WTC11 (cell line): Measurements from ENCODE around the gene HELZ. TPM values are rescaled to one million over a fixed set of nuclear protein-coding genes. Genes with fewer than 3 reads are reported as not detected.

ENCODE experiments used
- ATAC-seq: fragments of 200-7000 bp; cut with Tn5 transposase; 2 replicates; pipeline ENCODE4 v1.10.0; 2021; ENCODE audit warnings: mild to moderate bottlenecking, moderate library complexity
- CTCF ChIA-PET: fragments of 300-600 bp; sonication (Branson Sonifier 250); formaldehyde crosslinking; loops from one replicate; lab custom pipeline; 2021; ENCODE audit warnings: antibody characterized with exemption; lab: Charles Lee
- POLR2A ChIA-PET: fragments of 350-600 bp; sonication (Branson Sonifier 250); formaldehyde crosslinking; loops from one replicate; lab custom pipeline; 2021; ENCODE audit warnings: antibody characterized with exemption; lab: Charles Lee
- DNase-seq: peaks from one replicate; pipeline ENCODE4 v3.0.0; 2021; ENCODE audit warnings: low spot score
- H3K27ac Mint-ChIP-seq: 2 replicates; pipeline ENCODE4 v1.8.0; 2021; ENCODE audit warnings: mixed read lengths
- H3K27me3 Mint-ChIP-seq: 2 replicates; pipeline ENCODE4 v1.8.0; 2021; ENCODE audit warnings: low read depth, mild to moderate bottlenecking, moderate library complexity, mixed read lengths
- H3K36me3 Mint-ChIP-seq: 2 replicates; pipeline ENCODE4 v1.8.0; 2021; ENCODE audit warnings: mixed read lengths
- H3K4me1 Mint-ChIP-seq: 2 replicates; pipeline ENCODE4 v1.8.0; 2022; ENCODE audit warnings: mixed read lengths
- H3K4me3 Mint-ChIP-seq: 2 replicates; pipeline ENCODE4 v1.8.0; 2021; ENCODE audit warnings: mild to moderate bottlenecking, moderate library complexity, mixed read lengths
- H3K9me3 Mint-ChIP-seq: 2 replicates; pipeline ENCODE4 v1.8.0; 2021; ENCODE audit warnings: mixed read lengths
- ATF1 ChIP-seq: sonication (generic); formaldehyde crosslinking; IDR thresholded peaks from 2 replicates; pipeline ENCODE4 v1.8.1; 2023; ENCODE audit warnings: mild to moderate bottlenecking, moderate library complexity, missing genetic modification reagents
- CDX4 ChIP-seq: fragments of 250-450 bp; sonication (Bioruptor Pico); IDR thresholded peaks from 2 replicates; pipeline ENCODE4 v1.9.0; 2021; ENCODE audit warnings: moderate library complexity, mild to moderate bottlenecking, inconsistent platforms, borderline replicate concordance
- FOXK1 ChIP-seq: sonication (generic); formaldehyde crosslinking; IDR thresholded peaks from 2 replicates; pipeline ENCODE4 v1.8.0; 2022; ENCODE audit warnings: mild to moderate bottlenecking, moderate library complexity, missing genetic modification reagents
- FOXP1 ChIP-seq: sonication (generic); formaldehyde crosslinking; IDR thresholded peaks from 2 replicates; pipeline ENCODE4 v1.8.0; 2022; ENCODE audit warnings: missing genetic modification reagents, mild to moderate bottlenecking, moderate library complexity, borderline replicate concordance
- HMGXB4 ChIP-seq: sonication (generic); formaldehyde crosslinking; IDR thresholded peaks from 2 replicates; pipeline ENCODE4 v1.8.1; 2023; ENCODE audit warnings: mild to moderate bottlenecking, moderate library complexity, missing genetic modification reagents
- MAX ChIP-seq: sonication (generic); formaldehyde crosslinking; IDR thresholded peaks from 2 replicates; pipeline ENCODE4 v1.8.0; 2022; ENCODE audit warnings: mild to moderate bottlenecking, missing genetic modification reagents
- OVOL2 ChIP-seq: fragments of 250-450 bp; sonication (Bioruptor Pico); IDR thresholded peaks from 2 replicates; pipeline ENCODE4 v1.9.0; 2021; ENCODE audit warnings: mild to moderate bottlenecking, borderline replicate concordance
- RELA ChIP-seq: sonication (generic); formaldehyde crosslinking; IDR thresholded peaks from 2 replicates; pipeline ENCODE4 v1.8.1; 2022; ENCODE audit warnings: missing genetic modification reagents, mild to moderate bottlenecking, borderline replicate concordance
- SOX15 ChIP-seq: fragments of 250-450 bp; sonication (Bioruptor Pico); IDR thresholded peaks from 2 replicates; pipeline ENCODE4 v1.9.0; 2021; ENCODE audit warnings: mild to moderate bottlenecking
- STAT6 ChIP-seq: sonication (generic); formaldehyde crosslinking; conservative IDR thresholded peaks from 2 replicates; pipeline ENCODE4 v1.8.1; 2023; ENCODE audit warnings: mild to moderate bottlenecking, low read depth, missing genetic modification reagents, moderate library complexity
- TEAD4 ChIP-seq: sonication (generic); formaldehyde crosslinking; IDR thresholded peaks from 2 replicates; pipeline ENCODE4 v1.8.0; 2022; ENCODE audit warnings: mild to moderate bottlenecking, missing genetic modification reagents
- TP53 ChIP-seq: sonication (generic); formaldehyde crosslinking; IDR thresholded peaks from 2 replicates; pipeline ENCODE4 v1.8.1; 2023; ENCODE audit warnings: mild to moderate bottlenecking, missing genetic modification reagents
- ZBTB21 ChIP-seq: sonication (generic); formaldehyde crosslinking; IDR thresholded peaks from 2 replicates; pipeline ENCODE4 v1.8.1; 2023; ENCODE audit warnings: mild to moderate bottlenecking, missing genetic modification reagents, borderline replicate concordance
- ZNF219 ChIP-seq: sonication (generic); formaldehyde crosslinking; IDR thresholded peaks from 2 replicates; pipeline ENCODE4 v1.8.0; 2023; ENCODE audit warnings: missing genetic modification reagents, mild to moderate bottlenecking, borderline replicate concordance
- ZNF317 ChIP-seq: sonication (generic); formaldehyde crosslinking; IDR thresholded peaks from 2 replicates; pipeline ENCODE4 v1.8.1; 2023; ENCODE audit warnings: low read depth, mild to moderate bottlenecking, moderate library complexity, missing genetic modification reagents, borderline replicate concordance
- total RNA-seq: library from RNA; stranded (reverse); gene quantifications from 3 replicates; pipeline ENCODE4 v1.2.3, GENCODE V29; 2021
- TF ChIP-seq, protein P1 (sequence below): sonication (generic); formaldehyde crosslinking; IDR thresholded peaks from 2 replicates; pipeline ENCODE4 v1.8.0; 2022; ENCODE audit warnings: mild to moderate bottlenecking, missing genetic modification reagents
- TF ChIP-seq, protein P2 (sequence below): sonication (generic); formaldehyde crosslinking; IDR thresholded peaks from 2 replicates; pipeline ENCODE4 v1.8.0; 2022; ENCODE audit warnings: mild to moderate bottlenecking, missing genetic modification reagents
- TF ChIP-seq, protein P3 (sequence below): sonication (generic); formaldehyde crosslinking; IDR thresholded peaks from 2 replicates; pipeline ENCODE4 v1.8.1; 2022; ENCODE audit warnings: low read depth, mild to moderate bottlenecking, moderate library complexity, missing genetic modification reagents, borderline replicate concordance
- TF ChIP-seq, protein P4 (sequence below): sonication (generic); formaldehyde crosslinking; IDR thresholded peaks from 2 replicates; pipeline ENCODE4 v1.8.1; 2022; ENCODE audit warnings: low read depth, missing genetic modification reagents, borderline replicate concordance
- TF ChIP-seq, protein P5 (sequence below): sonication (generic); formaldehyde crosslinking; IDR thresholded peaks from 2 replicates; pipeline ENCODE4 v1.8.0; 2023; ENCODE audit warnings: missing genetic modification reagents, mild to moderate bottlenecking, borderline replicate concordance

HELZ gene
- total RNA-seq, 1 experiment from 2014 or later: 49.1 TPM

- H3K36me3 Mint-ChIP-seq: peaks cover 3% of the 10 kb centered on the region; the same call in 1 of the 2 replicates
- no peak overlapping the region for H3K27ac Mint-ChIP-seq
- no peak overlapping the region for H3K4me3 Mint-ChIP-seq
- no peaks in the 10 kb centered on the region for H3K27me3 Mint-ChIP-seq
- no peaks in the 10 kb centered on the region for H3K4me1 Mint-ChIP-seq
- no peaks in the 10 kb centered on the region for H3K9me3 Mint-ChIP-seq
- POLR2A ChIA-PET: no interaction called here
- no peak for DNase-seq
- TF ChIP-seq ZBTB21 (CRISPR knock-in tag): no peak
- no peak for TF ChIP-seq TEAD4 (CRISPR knock-in tag)
- TF ChIP-seq FOXP1 (CRISPR knock-in tag): no peak
- TF ChIP-seq OVOL2 (CRISPR knock-in tag): no peak
- TF ChIP-seq ZNF317 (CRISPR knock-in tag): no peak
- TF ChIP-seq STAT6 (CRISPR knock-in tag): no peak
- TF ChIP-seq, protein P1, sequence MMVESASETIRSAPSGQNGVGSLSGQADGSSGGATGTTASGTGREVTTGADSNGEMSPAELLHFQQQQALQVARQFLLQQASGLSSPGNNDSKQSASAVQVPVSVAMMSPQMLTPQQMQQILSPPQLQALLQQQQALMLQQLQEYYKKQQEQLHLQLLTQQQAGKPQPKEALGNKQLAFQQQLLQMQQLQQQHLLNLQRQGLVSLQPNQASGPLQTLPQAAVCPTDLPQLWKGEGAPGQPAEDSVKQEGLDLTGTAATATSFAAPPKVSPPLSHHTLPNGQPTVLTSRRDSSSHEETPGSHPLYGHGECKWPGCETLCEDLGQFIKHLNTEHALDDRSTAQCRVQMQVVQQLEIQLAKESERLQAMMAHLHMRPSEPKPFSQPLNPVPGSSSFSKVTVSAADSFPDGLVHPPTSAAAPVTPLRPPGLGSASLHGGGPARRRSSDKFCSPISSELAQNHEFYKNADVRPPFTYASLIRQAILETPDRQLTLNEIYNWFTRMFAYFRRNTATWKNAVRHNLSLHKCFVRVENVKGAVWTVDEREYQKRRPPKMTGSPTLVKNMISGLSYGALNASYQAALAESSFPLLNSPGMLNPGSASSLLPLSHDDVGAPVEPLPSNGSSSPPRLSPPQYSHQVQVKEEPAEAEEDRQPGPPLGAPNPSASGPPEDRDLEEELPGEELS (CRISPR knock-in tag): no peak
- TF ChIP-seq SOX15: no peak
- no peak for TF ChIP-seq RELA (CRISPR knock-in tag)
- TF ChIP-seq, protein P2, sequence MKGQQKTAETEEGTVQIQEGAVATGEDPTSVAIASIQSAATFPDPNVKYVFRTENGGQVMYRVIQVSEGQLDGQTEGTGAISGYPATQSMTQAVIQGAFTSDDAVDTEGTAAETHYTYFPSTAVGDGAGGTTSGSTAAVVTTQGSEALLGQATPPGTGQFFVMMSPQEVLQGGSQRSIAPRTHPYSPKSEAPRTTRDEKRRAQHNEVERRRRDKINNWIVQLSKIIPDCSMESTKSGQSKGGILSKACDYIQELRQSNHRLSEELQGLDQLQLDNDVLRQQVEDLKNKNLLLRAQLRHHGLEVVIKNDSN (CRISPR knock-in tag): no peak
- TF ChIP-seq TP53 (CRISPR knock-in tag): no peak
- no peak for TF ChIP-seq FOXK1
- TF ChIP-seq CDX4 (CRISPR knock-in tag): no peak
- TF ChIP-seq, protein P3, sequence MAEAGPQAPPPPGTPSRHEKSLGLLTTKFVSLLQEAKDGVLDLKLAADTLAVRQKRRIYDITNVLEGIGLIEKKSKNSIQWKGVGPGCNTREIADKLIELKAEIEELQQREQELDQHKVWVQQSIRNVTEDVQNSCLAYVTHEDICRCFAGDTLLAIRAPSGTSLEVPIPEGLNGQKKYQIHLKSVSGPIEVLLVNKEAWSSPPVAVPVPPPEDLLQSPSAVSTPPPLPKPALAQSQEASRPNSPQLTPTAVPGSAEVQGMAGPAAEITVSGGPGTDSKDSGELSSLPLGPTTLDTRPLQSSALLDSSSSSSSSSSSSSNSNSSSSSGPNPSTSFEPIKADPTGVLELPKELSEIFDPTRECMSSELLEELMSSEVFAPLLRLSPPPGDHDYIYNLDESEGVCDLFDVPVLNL (CRISPR knock-in tag): no peak
- TF ChIP-seq ZNF219 (CRISPR knock-in tag): no peak
- TF ChIP-seq, protein P4, sequence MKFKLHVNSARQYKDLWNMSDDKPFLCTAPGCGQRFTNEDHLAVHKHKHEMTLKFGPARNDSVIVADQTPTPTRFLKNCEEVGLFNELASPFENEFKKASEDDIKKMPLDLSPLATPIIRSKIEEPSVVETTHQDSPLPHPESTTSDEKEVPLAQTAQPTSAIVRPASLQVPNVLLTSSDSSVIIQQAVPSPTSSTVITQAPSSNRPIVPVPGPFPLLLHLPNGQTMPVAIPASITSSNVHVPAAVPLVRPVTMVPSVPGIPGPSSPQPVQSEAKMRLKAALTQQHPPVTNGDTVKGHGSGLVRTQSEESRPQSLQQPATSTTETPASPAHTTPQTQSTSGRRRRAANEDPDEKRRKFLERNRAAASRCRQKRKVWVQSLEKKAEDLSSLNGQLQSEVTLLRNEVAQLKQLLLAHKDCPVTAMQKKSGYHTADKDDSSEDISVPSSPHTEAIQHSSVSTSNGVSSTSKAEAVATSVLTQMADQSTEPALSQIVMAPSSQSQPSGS (CRISPR knock-in tag): no peak
- no peak for TF ChIP-seq MAX (CRISPR knock-in tag)
- TF ChIP-seq, protein P5, sequence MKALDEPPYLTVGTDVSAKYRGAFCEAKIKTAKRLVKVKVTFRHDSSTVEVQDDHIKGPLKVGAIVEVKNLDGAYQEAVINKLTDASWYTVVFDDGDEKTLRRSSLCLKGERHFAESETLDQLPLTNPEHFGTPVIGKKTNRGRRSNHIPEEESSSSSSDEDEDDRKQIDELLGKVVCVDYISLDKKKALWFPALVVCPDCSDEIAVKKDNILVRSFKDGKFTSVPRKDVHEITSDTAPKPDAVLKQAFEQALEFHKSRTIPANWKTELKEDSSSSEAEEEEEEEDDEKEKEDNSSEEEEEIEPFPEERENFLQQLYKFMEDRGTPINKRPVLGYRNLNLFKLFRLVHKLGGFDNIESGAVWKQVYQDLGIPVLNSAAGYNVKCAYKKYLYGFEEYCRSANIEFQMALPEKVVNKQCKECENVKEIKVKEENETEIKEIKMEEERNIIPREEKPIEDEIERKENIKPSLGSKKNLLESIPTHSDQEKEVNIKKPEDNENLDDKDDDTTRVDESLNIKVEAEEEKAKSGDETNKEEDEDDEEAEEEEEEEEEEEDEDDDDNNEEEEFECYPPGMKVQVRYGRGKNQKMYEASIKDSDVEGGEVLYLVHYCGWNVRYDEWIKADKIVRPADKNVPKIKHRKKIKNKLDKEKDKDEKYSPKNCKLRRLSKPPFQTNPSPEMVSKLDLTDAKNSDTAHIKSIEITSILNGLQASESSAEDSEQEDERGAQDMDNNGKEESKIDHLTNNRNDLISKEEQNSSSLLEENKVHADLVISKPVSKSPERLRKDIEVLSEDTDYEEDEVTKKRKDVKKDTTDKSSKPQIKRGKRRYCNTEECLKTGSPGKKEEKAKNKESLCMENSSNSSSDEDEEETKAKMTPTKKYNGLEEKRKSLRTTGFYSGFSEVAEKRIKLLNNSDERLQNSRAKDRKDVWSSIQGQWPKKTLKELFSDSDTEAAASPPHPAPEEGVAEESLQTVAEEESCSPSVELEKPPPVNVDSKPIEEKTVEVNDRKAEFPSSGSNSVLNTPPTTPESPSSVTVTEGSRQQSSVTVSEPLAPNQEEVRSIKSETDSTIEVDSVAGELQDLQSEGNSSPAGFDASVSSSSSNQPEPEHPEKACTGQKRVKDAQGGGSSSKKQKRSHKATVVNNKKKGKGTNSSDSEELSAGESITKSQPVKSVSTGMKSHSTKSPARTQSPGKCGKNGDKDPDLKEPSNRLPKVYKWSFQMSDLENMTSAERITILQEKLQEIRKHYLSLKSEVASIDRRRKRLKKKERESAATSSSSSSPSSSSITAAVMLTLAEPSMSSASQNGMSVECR: no peak
- TF ChIP-seq HMGXB4 (CRISPR knock-in tag): no peak
- TF ChIP-seq ATF1 (CRISPR knock-in tag): no peak
- ATAC-seq: no peak
- CTCF ChIA-PET: interaction anchor here (0.6 to 1.1 kb wide), 4 partner anchors 13 to 145 kb away, joined by 3 read pairs; no protein-coding TSS in a partner anchor
These were observed 168.7 kb downstream of the HELZ start for GRCh38 chr17:67076290-67076689.
